PC-3 (cell line): ENCODE measurements around the gene DUSP6. TPM values are rescaled to one million over a fixed set of nuclear protein-coding genes. Genes with fewer than 3 reads are reported as not detected.

ENCODE experiments used
- ATAC-seq: fragments of 200-7000 bp; cut with Tn5 transposase; 2 replicates; pipeline ENCODE4 v1.9.1; 2020; ENCODE audit warnings: mild to moderate bottlenecking, moderate library complexity
- BruUV-seq: library from RNA; stranded (reverse); fragments of 400-500 nt; replicated peaks from 2 replicates; lab custom pipeline; 2021; lab: Mats Ljungman, UMichigan
- CTCF ChIA-PET: fragments of 300-600 bp; sonication (Branson Sonifier 250); formaldehyde crosslinking; loops from one replicate; lab custom pipeline; 2022; ENCODE audit warnings: antibody characterized with exemption; lab: Charles Lee
- POLR2A ChIA-PET: fragments of 300-600 bp; sonication (Branson Sonifier 250); formaldehyde crosslinking; loops from one replicate; lab custom pipeline; 2022; ENCODE audit warnings: antibody characterized with exemption; ENCODE audit not compliant: unreplicated experiment; lab: Charles Lee
- DNase-seq: peaks from one replicate; pipeline ENCODE4 v3.0.0-alpha.2; 2015
- H2AFZ ChIP-seq: fragments of 300-600 bp; sonication (generic); 2 replicates; pipeline ENCODE4 v1.6.0; 2016; ENCODE audit warnings: antibody characterized with exemption, low read length
- H3F3A ChIP-seq: fragments of 300-600 bp; sonication (generic); one replicate; pipeline ENCODE4 v1.6.0; 2017; ENCODE audit warnings: antibody characterized with exemption, low read length, control low read depth, mild to moderate bottlenecking; ENCODE audit not compliant: unreplicated experiment
- H3K27ac ChIP-seq: fragments of 300-600 bp; sonication (generic); 2 replicates; pipeline ENCODE4 v1.5.1; 2016; ENCODE audit warnings: mild to moderate bottlenecking, low read length
- H3K27me3 ChIP-seq: fragments of 300-600 bp; sonication (generic); 2 replicates; pipeline ENCODE4 v1.6.1; 2016; ENCODE audit warnings: low read length, mixed read lengths
- H3K36me3 ChIP-seq: fragments of 300-600 bp; sonication (generic); 2 replicates; pipeline ENCODE4 v1.6.1; 2016; ENCODE audit warnings: low read depth, mixed run types, low read length, mixed read lengths
- H3K4me1 ChIP-seq: fragments of 300-600 bp; sonication (generic); 2 replicates; pipeline ENCODE4 v1.5.1; 2016; ENCODE audit warnings: low read length; ENCODE audit not compliant: insufficient read depth
- H3K4me2 ChIP-seq: fragments of 300-600 bp; sonication (generic); 2 replicates; pipeline ENCODE4 v1.6.0; 2016; ENCODE audit warnings: low read length
- H3K4me3 ChIP-seq: fragments of 300-600 bp; sonication (generic); 2 replicates; pipeline ENCODE4 v1.5.1; 2016; ENCODE audit warnings: mild to moderate bottlenecking, low read length, mixed read lengths
- H3K79me2 ChIP-seq: fragments of 300-600 bp; sonication (generic); 2 replicates; pipeline ENCODE4 v1.6.1; 2017; ENCODE audit warnings: low read length, mixed read lengths
- H3K9ac ChIP-seq: fragments of 300-600 bp; sonication (generic); 2 replicates; pipeline ENCODE4 v1.6.0; 2016; ENCODE audit warnings: mild to moderate bottlenecking, low read length
- H3K9me2 ChIP-seq: fragments of 300-600 bp; sonication (generic); replicated peaks from 2 replicates; pipeline ENCODE4 v1.6.1; 2016; ENCODE audit warnings: mixed run types, low read length, mixed read lengths
- H3K9me3 ChIP-seq: fragments of 300-600 bp; sonication (generic); 2 replicates; pipeline ENCODE4 v1.6.1; 2016; ENCODE audit warnings: low read length, mixed read lengths
- H4K20me1 ChIP-seq: fragments of 300-600 bp; sonication (generic); 2 replicates; pipeline ENCODE4 v1.6.1; 2016; ENCODE audit warnings: low read length, mixed read lengths
- CTCF ChIP-seq: fragments of 300-600 bp; sonication (generic); conservative IDR thresholded peaks from 2 replicates; pipeline ENCODE4 v1.5.1; 2017; ENCODE audit warnings: antibody characterized with exemption, low read depth, mild to moderate bottlenecking, low read length
- EZH2 ChIP-seq: fragments of 300-600 bp; sonication (generic); IDR thresholded peaks from one replicate; pipeline ENCODE4 v1.6.1; 2017; ENCODE audit warnings: antibody characterized with exemption, mild to moderate bottlenecking, low read length; ENCODE audit not compliant: unreplicated experiment
- EZH2phosphoT487 ChIP-seq: fragments of 300-600 bp; sonication (generic); IDR thresholded peaks from 2 replicates; pipeline ENCODE4 v1.6.1; 2018; ENCODE audit warnings: mild to moderate bottlenecking, antibody characterized with exemption, low read length, borderline replicate concordance
- intact Hi-C: fragments of 100-400 bp; cut with micrococcal nuclease; formaldehyde crosslinking; loops from 2 replicates; pipeline ENCODE4 v1.9.0; 2023
- total RNA-seq: library from RNA; depleted of rRNA; stranded (reverse); fragments of >200 nt; gene quantifications from 2 replicates; pipeline ENCODE4 v1.2.3, GENCODE V29; 2014; rRNA removed

DUSP6 gene
- total RNA-seq, 1 experiment from 2014 or later = 244 TPM

- Histone ChIP-seq H3K27me3 (no peaks in the 10 kb centered on the region), H3K9me2 (no peaks in the 10 kb centered on the region), H3K4me1 (no peaks in the 10 kb centered on the region), H4K20me1 (no peaks in the 10 kb centered on the region), H3K9ac (no peak overlapping the region), H3F3A (no peaks in the 10 kb centered on the region), H3K79me2 (no peaks in the 10 kb centered on the region), H3K4me2 (no peak overlapping the region), H3K36me3 (no peaks in the 10 kb centered on the region), H3K27ac (no peak overlapping the region), H3K4me3 (no peak overlapping the region), H2AFZ (no peak overlapping the region), H3K9me3 (no peaks in the 10 kb centered on the region)
- CTCF ChIA-PET = no interaction called here
- intact Hi-C loops = no loop called here
- POLR2A ChIA-PET = no interaction called here
- TF ChIP-seq CTCF (no peak), EZH2phosphoT487 (no peak), EZH2 (no peak)
- BruUV-seq = no TSS peak
- DNase-seq = no peak
- no peak for ATAC-seq
These were observed 52.4 kb downstream of the DUSP6 start for GRCh38 chr12:89299931-89300330.

GRCh38 chr12:89299417-89299816, 52.9 kb downstream of the DUSP6 start:
- DNase-seq (no peak), ATAC-seq (no peak)
- ChIA-PET POLR2A (no interaction called here), CTCF (no interaction called here)
- Histone ChIP-seq H3K4me2 (no peak overlapping the region), H2AFZ (no peak overlapping the region), H3K4me1 (no peaks in the 10 kb centered on the region), H4K20me1 (no peaks in the 10 kb centered on the region), H3F3A (no peaks in the 10 kb centered on the region), H3K36me3 (no peaks in the 10 kb centered on the region), H3K27me3 (no peaks in the 10 kb centered on the region), H3K27ac (no peak overlapping the region), H3K9ac (no peak overlapping the region), H3K9me3 (no peaks in the 10 kb centered on the region), H3K9me2 (no peaks in the 10 kb centered on the region), H3K79me2 (no peaks in the 10 kb centered on the region), H3K4me3 (no peak overlapping the region)
- no TSS peak for BruUV-seq
- intact Hi-C loops = no loop called here
- TF ChIP-seq EZH2phosphoT487 (no peak), EZH2 (no peak), CTCF (no peak)

Other genes starting within 250 kb of the DUSP6 start
- gene GALNT4, start 172.3 kb upstream of the DUSP6 start, total RNA-seq = 6.8 and 8.1 TPM in 2 replicates
- 21.5 and 25.0 TPM in 2 replicates for gene POC1B, start 173.5 kb upstream of the DUSP6 start, total RNA-seq